Right atrium auricular region (tissue), 2 donors: ENCODE results near the gene DENND1B. TPM values are rescaled to one million over a fixed set of nuclear protein-coding genes. Genes with fewer than 3 reads are reported as not detected.

ENCODE experiments used
- DNase-seq: peaks from one replicate; pipeline ENCODE4 v3.0.0-alpha.2; 2019; ENCODE audit warnings: low spot score
- H3K27ac ChIP-seq, 2 donors: fragments of 200-600 bp; sonication (generic); 1 replicate in 1 of 2; 2 replicates in 1 of 2; pipeline ENCODE4 v1.5.1; 2016 to 2019
- H3K27me3 ChIP-seq, 2 donors: fragments of 200-600 bp; sonication (generic); one replicate each; pipeline versions ENCODE4 v1.5.1 to v1.6.0; 2017 to 2019
- H3K36me3 ChIP-seq: fragments of 200-600 bp; sonication (generic); one replicate; pipeline ENCODE4 v1.5.1; 2016
- H3K4me1 ChIP-seq, 2 donors: fragments of 200-600 bp; sonication (generic); one replicate each; pipeline versions ENCODE4 v1.5.1 to v1.6.0; 2017 to 2019
- H3K4me3 ChIP-seq, 2 donors: fragments of 200-600 bp; sonication (generic); 1 replicate in 1 of 2; 2 replicates in 1 of 2; pipeline ENCODE4 v1.5.1; 2017 to 2019; ENCODE audit warnings: mild to moderate bottlenecking in 1 of 2, moderate library complexity in 1 of 2
- H3K9me3 ChIP-seq, 2 donors: fragments of 200-600 bp; sonication (generic); one replicate each; pipeline ENCODE4 v1.5.1; 2019
- total RNA-seq, 2 donors: library from RNA; depleted of rRNA; stranded (reverse); fragments of >200 nt; gene quantifications; one replicate each; pipeline ENCODE4 v1.1.0, GENCODE V29; 2016
- TF ChIP-seq, protein P1 (sequence below), 2 donors: fragments of 200-600 bp; sonication (generic); IDR thresholded peaks; one replicate each; pipeline ENCODE4 v1.5.1; 2019; ENCODE audit warnings: antibody characterized with exemption in 2 of 2

DENND1B gene
- total RNA-seq, 2 donors from 2014 or later, result 11.8 to 16.0 TPM

- Histone ChIP-seq H3K9me3 (peaks cover 0 to 24% of the 10 kb centered on the region in 2 donors), H3K4me1 (no peaks in the 10 kb centered on the region), H3K27ac (no peak overlapping the region), H3K36me3 (no peaks in the 10 kb centered on the region), H3K4me3 (no peak overlapping the region), H3K27me3 (no peaks in the 10 kb centered on the region)
- DNase-seq, result no peak
- TF ChIP-seq, protein P1, sequence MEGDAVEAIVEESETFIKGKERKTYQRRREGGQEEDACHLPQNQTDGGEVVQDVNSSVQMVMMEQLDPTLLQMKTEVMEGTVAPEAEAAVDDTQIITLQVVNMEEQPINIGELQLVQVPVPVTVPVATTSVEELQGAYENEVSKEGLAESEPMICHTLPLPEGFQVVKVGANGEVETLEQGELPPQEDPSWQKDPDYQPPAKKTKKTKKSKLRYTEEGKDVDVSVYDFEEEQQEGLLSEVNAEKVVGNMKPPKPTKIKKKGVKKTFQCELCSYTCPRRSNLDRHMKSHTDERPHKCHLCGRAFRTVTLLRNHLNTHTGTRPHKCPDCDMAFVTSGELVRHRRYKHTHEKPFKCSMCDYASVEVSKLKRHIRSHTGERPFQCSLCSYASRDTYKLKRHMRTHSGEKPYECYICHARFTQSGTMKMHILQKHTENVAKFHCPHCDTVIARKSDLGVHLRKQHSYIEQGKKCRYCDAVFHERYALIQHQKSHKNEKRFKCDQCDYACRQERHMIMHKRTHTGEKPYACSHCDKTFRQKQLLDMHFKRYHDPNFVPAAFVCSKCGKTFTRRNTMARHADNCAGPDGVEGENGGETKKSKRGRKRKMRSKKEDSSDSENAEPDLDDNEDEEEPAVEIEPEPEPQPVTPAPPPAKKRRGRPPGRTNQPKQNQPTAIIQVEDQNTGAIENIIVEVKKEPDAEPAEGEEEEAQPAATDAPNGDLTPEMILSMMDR (IDR thresholded peaks at IDR 0.05), result no peak
Observed at GRCh38 chr1:197800379-197801110, 25.3 kb upstream of the DENND1B start.

- TF ChIP-seq, protein P1 (IDR thresholded peaks at IDR 0.05), result no peak
- H3K4me1 ChIP-seq, result no peaks in the 10 kb centered on the region
- no peak for DNase-seq
- H3K4me3 ChIP-seq, result no peak overlapping the region
- H3K27me3 ChIP-seq, result no peaks in the 10 kb centered on the region
- H3K36me3 ChIP-seq, result no peaks in the 10 kb centered on the region
- H3K9me3 ChIP-seq, result peaks cover 0 to 24% of the 10 kb centered on the region in 2 donors
- no peak overlapping the region for H3K27ac ChIP-seq
Observed at GRCh38 chr1:197799271-197799670, 24.0 kb upstream of the DENND1B start.

- H3K4me3 ChIP-seq, result no peak overlapping the region
- no peak overlapping the region for H3K27ac ChIP-seq
- H3K9me3 ChIP-seq, result peaks cover 0 to 24% of the 10 kb centered on the region in 2 donors
- no peaks in the 10 kb centered on the region for H3K4me1 ChIP-seq
- no peak for DNase-seq
- H3K27me3 ChIP-seq, result no peaks in the 10 kb centered on the region
- TF ChIP-seq, protein P1 (IDR thresholded peaks at IDR 0.05), result no peak
- no peaks in the 10 kb centered on the region for H3K36me3 ChIP-seq
Observed at GRCh38 chr1:197798492-197798891, 23.2 kb upstream of the DENND1B start.

DNA sequence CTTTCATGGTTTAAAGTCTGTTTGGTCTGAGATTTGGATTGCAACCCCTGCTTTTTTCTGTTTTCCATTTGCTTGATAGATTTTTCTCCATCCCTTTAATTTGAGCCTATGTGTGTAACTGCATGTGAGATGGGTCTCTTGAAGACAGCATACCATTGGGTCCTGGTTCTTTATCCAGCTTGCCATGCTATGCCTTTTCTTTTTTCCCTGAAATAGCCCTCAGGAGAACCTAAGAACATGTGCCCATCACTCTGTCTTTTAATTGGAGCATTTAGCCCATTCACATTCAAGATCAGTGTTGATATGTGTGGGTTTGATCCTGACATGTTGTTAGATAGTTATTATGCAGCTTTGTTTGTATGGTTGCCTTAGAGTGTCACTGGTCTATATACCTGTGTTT is 21.7 kb upstream of the DENND1B start:
- Histone ChIP-seq H3K27ac (no peak overlapping the region), H3K27me3 (no peaks in the 10 kb centered on the region), H3K4me1 (no peaks in the 10 kb centered on the region), H3K36me3 (no peaks in the 10 kb centered on the region), H3K9me3 (peaks cover 0 to 24% of the 10 kb centered on the region in 2 donors), H3K4me3 (no peak overlapping the region)
- TF ChIP-seq, protein P1 (IDR thresholded peaks at IDR 0.05), result no peak
- DNase-seq, result no peak

GRCh38 chr1:197788741-197789739 is 13.8 kb upstream of the DENND1B start:
- Histone ChIP-seq H3K9me3 (no peaks in the 10 kb centered on the region), H3K4me1 (no peaks in the 10 kb centered on the region), H3K27me3 (no peaks in the 10 kb centered on the region), H3K36me3 (no peaks in the 10 kb centered on the region), H3K27ac (no peak overlapping the region), H3K4me3 (no peak overlapping the region)
- TF ChIP-seq, protein P1 (IDR thresholded peaks at IDR 0.05), result no peak
- no peak for DNase-seq
